Kidney (tissue), 14 donors: ENCODE data around the gene PBLD. TPM values are rescaled to one million over a fixed set of nuclear protein-coding genes. Genes with fewer than 3 reads are reported as not detected.
A peak's percentile ranks its signal among the peaks of the same experiment; 100 is the strongest.

Experiments used
- DNase-seq, 5 donors: peaks; one replicate each; pipeline ENCODE4 v3.0.0-alpha.2; 2013 to 2020
- FAIRE-seq: peaks from 2 replicates; lab custom pipeline; 2012; peaks lifted over from hg19 to GRCh38; lab: Jason Lieb, UNC
- H3K27ac ChIP-seq, 2 donors: one replicate each; pipeline ENCODE4 v1.7.0; 2013; ENCODE audit warnings: low read depth in 2 of 2, low read length in 2 of 2, inconsistent platforms in 1 of 2
- H3K27me3 ChIP-seq: one replicate; pipeline ENCODE4 v1.7.1; 2013; ENCODE audit warnings: low read length, inconsistent platforms; ENCODE audit not compliant: control insufficient read depth, insufficient read depth
- H3K36me3 ChIP-seq, 3 donors: one replicate each; pipeline versions ENCODE4 v1.7.0 to v1.7.1; 2013; ENCODE audit warnings: low read length in 3 of 3, control low read depth in 1 of 3, inconsistent platforms in 1 of 3; ENCODE audit not compliant: insufficient read depth in 3 of 3, control insufficient read depth in 2 of 3
- H3K4me1 ChIP-seq, 3 donors: one replicate each; pipeline versions ENCODE4 v1.7.0 to v1.7.1; 2013; ENCODE audit warnings: low read length in 3 of 3, inconsistent platforms in 1 of 3, low read depth in 1 of 3; ENCODE audit not compliant: control insufficient read depth in 2 of 3, insufficient read depth in 2 of 3
- H3K4me3 ChIP-seq, 3 donors: one replicate each; pipeline versions ENCODE4 v1.7.0 to v1.8.1; 2013; ENCODE audit warnings: low read length in 3 of 3, control low read depth in 1 of 3, inconsistent platforms in 1 of 3
- H3K9ac ChIP-seq, 3 donors: one replicate each; pipeline versions ENCODE4 v1.7.0 to v1.7.1; 2013; ENCODE audit warnings: low read length in 3 of 3, control low read depth in 1 of 3, inconsistent platforms in 1 of 3
- H3K9me3 ChIP-seq, 3 donors: one replicate each; pipeline versions ENCODE4 v1.7.0 to v1.7.1; 2013; ENCODE audit warnings: low read length in 3 of 3, control low read depth in 1 of 3, inconsistent platforms in 1 of 3; ENCODE audit not compliant: control insufficient read depth in 2 of 3, insufficient read depth in 1 of 3
- CTCF ChIP-seq: IDR thresholded peaks from 3 replicates; pipeline ENCODE4 v1.5.1; 2012; ENCODE audit warnings: mild to moderate bottlenecking, moderate library complexity, borderline replicate concordance; ENCODE audit not compliant: insufficient read depth; ENCODE audit errors: extremely low read depth
- intact Hi-C: fragments of 100-400 bp; cut with DNase I; formaldehyde crosslinking; loops from one replicate; pipeline ENCODE4 v1.11.1; 2022
- polyA plus RNA-seq: library from polyadenylated mRNA; stranded (reverse); fragments of 350-450 nt; fragmentation: Illumina TruSeq; extraction: RNeasy Lipid Tissue Mini Kit (QIAGEN cat#74804); gene quantifications from one replicate; pipeline ENCODE4 v1.2.3, GENCODE V29; 2014; ENCODE audit warnings: low read depth, low replicate concordance; ENCODE audit not compliant: insufficient read depth
- total RNA-seq: library from RNA; stranded (reverse); fragmentation: NEBNext Ultra II Directional; extraction: Animal tissue kit (Norgen Biotek cat#: 25700); gene quantifications from one replicate; pipeline ENCODE4 v1.2.1, GENCODE V29; 2021
- donor health status: control.
- donor health status: control.
- donor health status: control.
- donor health status: control.
- donor health status: control.
- donor health status: DM: yes; HTN: yes; CAD: no.
- donor health status: Normal renal cell carcinoma (clear cell type).

Gene PBLD
- total and polyA plus RNA-seq, 2 donors from 2014 or later: 33.5 to 104 TPM

DNA sequence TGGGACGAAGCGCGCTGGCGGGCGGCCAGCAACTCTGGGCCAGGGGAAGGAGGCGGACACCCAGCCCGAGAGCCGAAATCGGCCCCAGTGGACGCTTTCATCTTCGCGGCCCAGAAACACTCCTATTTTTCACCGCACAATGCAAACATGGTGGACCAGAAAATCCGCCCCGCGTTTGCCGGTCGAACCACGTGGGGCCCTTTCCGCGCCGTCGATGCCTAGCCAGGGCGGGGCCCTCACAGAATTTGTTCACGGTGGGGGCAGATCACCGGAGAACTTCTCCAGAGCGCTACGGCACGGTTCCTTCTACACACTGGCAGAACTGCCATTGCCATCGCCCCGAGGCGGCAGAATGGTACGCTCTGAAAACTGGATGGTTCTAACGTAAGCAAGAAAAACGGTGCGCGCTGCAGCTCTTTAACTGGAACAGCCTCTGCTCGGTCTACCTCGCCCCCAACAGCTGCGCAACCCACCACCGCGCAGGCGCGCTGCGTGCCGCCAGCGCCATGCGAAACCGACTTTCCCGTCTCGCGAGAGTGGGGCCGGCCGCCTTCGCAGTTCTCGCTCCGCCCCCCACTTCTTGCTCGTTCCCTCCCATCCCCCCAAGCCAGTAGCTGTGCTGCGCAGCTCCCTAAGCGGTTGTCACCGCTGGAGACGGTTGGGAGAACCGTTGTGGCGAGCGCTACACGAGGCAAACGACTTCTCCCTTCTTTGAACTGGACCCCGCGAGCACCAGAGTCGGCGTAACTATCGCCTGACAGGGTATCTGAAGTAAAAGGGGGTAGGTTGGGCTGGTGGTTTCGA lies 1.1 kb downstream of the PBLD start, which contains the start of gene HNRNPH3:
Gene HNRNPH3, plus strand, starts transcription at position 610 of the 804 bp plus-strand sequence. CDS start 5,158 bp downstream, outside the sequence.
- TF ChIP-seq CTCF: no peak
- intact Hi-C loops: no loop called here
- Histone ChIP-seq H3K4me1 (peaks cover 5 to 22% (median 12%) of the 10 kb centered on the region in 3 donors), H3K4me3 (peak within 1 kb of the TSS; percentile 95 to 96 (median 95)), H3K9ac (peak within 1 kb of the TSS; percentile 94 to 99 (median 98)), H3K27me3 (no peaks in the 10 kb centered on the region), H3K36me3 (no peaks in the 10 kb centered on the region), H3K9me3 (no peaks in the 10 kb centered on the region), H3K27ac (peak within 1 kb of the TSS; percentile 99 to 100)
- FAIRE-seq (no peak), DNase-seq (peak; percentile 99)

DNA sequence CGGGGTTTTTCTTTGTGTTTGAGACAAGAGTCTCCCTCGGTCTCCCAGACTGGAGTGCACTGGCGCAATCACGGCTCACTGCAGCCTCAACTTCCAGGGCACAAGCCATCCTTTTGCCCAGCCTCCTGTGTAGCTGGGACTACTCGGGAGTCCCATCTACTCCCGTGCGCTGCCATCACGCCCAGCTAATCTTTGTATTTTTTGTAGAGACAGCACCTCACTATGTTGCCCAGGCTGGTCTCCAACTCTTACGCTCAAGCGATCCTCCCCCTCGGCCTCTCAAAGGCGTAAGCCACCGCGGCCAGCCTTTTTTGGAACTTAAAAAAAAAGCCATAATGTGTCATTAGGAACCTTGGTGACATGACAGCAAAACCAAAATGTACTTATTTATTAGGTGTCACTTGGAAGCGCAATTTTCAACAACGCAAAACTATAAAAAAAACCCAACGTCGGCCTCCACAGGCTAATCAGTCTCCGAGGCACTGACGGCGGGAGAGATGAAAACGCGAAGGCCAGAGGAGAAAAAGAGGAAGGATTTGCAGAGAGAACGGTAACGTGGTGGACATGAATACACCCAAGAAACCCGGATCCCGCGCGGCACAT lies 1.8 kb downstream of the PBLD start:
- DNase-seq (peak; percentile 29 to 74 (median 68)), FAIRE-seq (no peak)
- Histone ChIP-seq H3K27me3 (no peaks in the 10 kb centered on the region), H3K9me3 (no peaks in the 10 kb centered on the region), H3K4me1 (peaks cover 2 to 17% (median 10%) of the 10 kb centered on the region in 3 donors), H3K27ac (peak overlapping the region; percentile 99 to 100), H3K9ac (peak overlapping the region; percentile 94 to 99 (median 98)), H3K36me3 (no peaks in the 10 kb centered on the region), H3K4me3 (peak overlapping the region; percentile 95 to 96 (median 95))
- intact Hi-C loops: no loop called here
- TF ChIP-seq CTCF: no peak

DNA sequence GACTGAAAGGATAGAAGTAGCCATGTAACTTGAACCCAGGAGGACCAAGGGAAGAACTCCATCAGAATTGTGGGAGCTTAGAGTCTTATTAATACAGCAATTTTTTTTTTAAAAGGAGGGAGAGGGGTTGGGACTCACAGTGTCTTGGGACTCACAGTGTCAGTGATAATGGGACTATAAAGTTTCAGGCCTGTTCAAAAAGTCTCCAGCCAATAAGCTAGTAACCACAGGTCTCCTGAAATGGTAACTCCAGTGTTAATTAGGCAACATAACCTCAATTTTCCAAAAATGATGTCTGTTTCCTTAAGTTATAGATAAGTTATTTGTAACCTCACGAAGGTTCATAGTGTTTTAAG lies 3.2 kb downstream of the PBLD start:
- peak overlapping the region in 1 of 2 donors; percentile 86 for H3K27ac ChIP-seq
- no peak for TF ChIP-seq CTCF

More for the DNA sequence above, 3.2 kb downstream of the PBLD start:
- Histone ChIP-seq H3K9ac (no peak overlapping the region), H3K36me3 (no peaks in the 10 kb centered on the region), H3K27me3 (no peaks in the 10 kb centered on the region), H3K4me1 (peaks cover 2 to 17% (median 7%) of the 10 kb centered on the region in 3 donors), H3K9me3 (no peaks in the 10 kb centered on the region), H3K4me3 (no peak overlapping the region)
- FAIRE-seq: no peak
- intact Hi-C loops: no loop called here
- DNase-seq: no peak
